Neural progenitor cell (in vitro differentiated cells): ENCODE results near the gene TRIM47. TPM values are rescaled to one million over a fixed set of nuclear protein-coding genes. Genes with fewer than 3 reads are reported as not detected.
A peak's percentile ranks its signal among the peaks of the same experiment; 100 is the strongest.

ENCODE experiments used
- DNase-seq: peaks from one replicate; pipeline ENCODE4 v3.0.0-alpha.2; 2016; ENCODE audit warnings: low spot score
- H2AFZ ChIP-seq: fragments of 200-600 bp; sonication (generic); replicated peaks from 2 replicates; pipeline ENCODE4 v1.6.1; 2016; ENCODE audit warnings: antibody characterized with exemption
- H3F3A ChIP-seq: fragments of 200-600 bp; sonication (generic); 2 replicates; pipeline ENCODE4 v1.6.1; 2016; ENCODE audit warnings: antibody characterized with exemption, low read depth
- H3K27ac ChIP-seq: fragments of 200-600 bp; sonication (generic); 2 replicates; pipeline ENCODE4 v1.5.1; 2016; ENCODE audit warnings: mild to moderate bottlenecking
- H3K27me3 ChIP-seq: fragments of 200-600 bp; sonication (generic); 2 replicates; pipeline ENCODE4 v1.6.1; 2016; ENCODE audit warnings: mild to moderate bottlenecking, moderate library complexity
- H3K36me3 ChIP-seq: fragments of 200-600 bp; sonication (generic); 2 replicates; pipeline ENCODE4 v1.5.1; 2016
- H3K4me1 ChIP-seq: fragments of 200-600 bp; sonication (generic); 2 replicates; pipeline ENCODE4 v1.6.1; 2016; ENCODE audit warnings: mixed run types
- H3K4me2 ChIP-seq: fragments of 200-600 bp; sonication (generic); 2 replicates; pipeline ENCODE4 v1.6.1; 2016
- H3K4me3 ChIP-seq: fragments of 200-600 bp; sonication (generic); 2 replicates; pipeline ENCODE4 v1.5.1; 2016
- H3K79me2 ChIP-seq: fragments of 200-600 bp; sonication (generic); 2 replicates; pipeline ENCODE4 v1.6.1; 2016; ENCODE audit warnings: low read depth
- H3K9ac ChIP-seq: fragments of 200-600 bp; sonication (generic); 2 replicates; pipeline ENCODE4 v1.6.1; 2016
- H3K9me3 ChIP-seq: fragments of 200-600 bp; sonication (generic); 2 replicates; pipeline ENCODE4 v1.5.1; 2016; ENCODE audit warnings: low read depth
- H4K20me1 ChIP-seq: fragments of 200-600 bp; sonication (generic); 2 replicates; pipeline ENCODE4 v1.6.1; 2016; ENCODE audit warnings: low read depth
- H3K27ac Mint-ChIP-seq: 3 replicates; pipeline ENCODE4 v1.8.0; 2021; ENCODE audit warnings: mixed read lengths
- H3K27me3 Mint-ChIP-seq: 2 replicates; pipeline ENCODE4 v1.8.0; 2022; ENCODE audit warnings: low read depth, mild to moderate bottlenecking, inconsistent platforms, moderate library complexity, mixed read lengths; ENCODE audit not compliant: insufficient read depth
- H3K36me3 Mint-ChIP-seq: 3 replicates; pipeline ENCODE4 v1.8.0; 2021; ENCODE audit warnings: mixed read lengths
- H3K4me1 Mint-ChIP-seq: 3 replicates; pipeline ENCODE4 v1.8.0; 2021; ENCODE audit warnings: mixed read lengths
- H3K4me3 Mint-ChIP-seq: 3 replicates; pipeline ENCODE4 v1.8.0; 2021; ENCODE audit warnings: mild to moderate bottlenecking, moderate library complexity, mixed read lengths
- H3K9me3 Mint-ChIP-seq: 3 replicates; pipeline ENCODE4 v1.8.0; 2020; ENCODE audit warnings: mixed read lengths
- EZH2 ChIP-seq: fragments of 200-600 bp; sonication (generic); IDR thresholded peaks from 2 replicates; pipeline ENCODE4 v1.6.1; 2017; ENCODE audit warnings: antibody characterized with exemption, mild to moderate bottlenecking, moderate library complexity
- EZH2phosphoT487 ChIP-seq: fragments of 200-600 bp; sonication (generic); IDR thresholded peaks from 2 replicates; pipeline ENCODE4 v1.6.1; 2017; ENCODE audit warnings: antibody characterized with exemption
- total RNA-seq: library from RNA; depleted of rRNA; stranded (reverse); fragments of >200 nt; gene quantifications from 2 replicates; pipeline ENCODE4 v1.2.3, GENCODE V29; 2015; ENCODE audit warnings: low replicate concordance
- TF ChIP-seq, protein P1 (sequence below): fragments of 200-600 bp; sonication (generic); IDR thresholded peaks from 2 replicates; pipeline ENCODE4 v1.5.1; 2017; ENCODE audit warnings: antibody characterized with exemption, mild to moderate bottlenecking

The TRIM47 gene
- total RNA-seq, 1 donor from 2014 or later = 1.3 TPM

DNA sequence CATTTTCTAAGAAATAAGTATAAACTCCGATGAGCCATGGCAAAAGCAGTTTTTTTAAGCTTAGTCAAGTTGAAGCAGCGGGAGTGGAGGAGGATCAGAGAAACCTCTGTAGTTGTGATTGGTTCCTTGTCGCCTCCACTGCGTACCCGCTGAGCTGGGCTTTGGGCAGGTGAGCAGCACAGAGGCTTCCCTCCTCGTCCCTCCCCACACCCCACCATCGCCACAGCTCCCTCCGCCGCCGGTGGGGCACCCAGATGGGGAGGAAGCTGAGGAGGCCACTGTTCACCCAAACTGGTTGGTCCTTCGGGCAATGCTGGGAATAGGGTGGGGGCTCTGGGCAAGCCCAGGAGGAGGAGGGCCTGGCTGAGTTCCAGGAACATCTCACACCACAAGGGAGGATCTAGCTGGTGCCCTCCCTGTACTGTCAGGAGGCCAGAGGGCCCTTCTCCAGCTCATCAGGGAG, 31.5 kb upstream of the TRIM47 start:
- Mint-ChIP-seq H3K27ac (no peak overlapping the region), H3K9me3 (no peaks in the 10 kb centered on the region), H3K4me3 (no peak overlapping the region), H3K36me3 (peaks cover 2% of the 10 kb centered on the region), H3K4me1 (no peaks in the 10 kb centered on the region), H3K27me3 (peaks cover 4% of the 10 kb centered on the region)
- Histone ChIP-seq H3F3A (peaks cover 21% of the 10 kb centered on the region), H4K20me1 (no peaks in the 10 kb centered on the region), H3K4me3 (no peak overlapping the region), H2AFZ (no peak overlapping the region), H3K4me2 (no peak overlapping the region), H3K27ac (no peak overlapping the region), H3K36me3 (no peaks in the 10 kb centered on the region), H3K79me2 (no peaks in the 10 kb centered on the region), H3K9ac (no peak overlapping the region), H3K9me3 (no peaks in the 10 kb centered on the region), H3K27me3 (no peaks in the 10 kb centered on the region), H3K4me1 (no peaks in the 10 kb centered on the region)
- no peak for TF ChIP-seq EZH2phosphoT487
- no peak for DNase-seq

- Histone ChIP-seq H4K20me1 (no peaks in the 10 kb centered on the region), H3K79me2 (peaks cover 3% of the 10 kb centered on the region), H3K36me3 (no peaks in the 10 kb centered on the region), H3K9me3 (no peaks in the 10 kb centered on the region), H2AFZ (no peak overlapping the region), H3K4me2 (no peak overlapping the region), H3K4me1 (no peaks in the 10 kb centered on the region), H3K27ac (no peak overlapping the region), H3F3A (peaks cover 26% of the 10 kb centered on the region), H3K4me3 (no peak overlapping the region), H3K9ac (no peak overlapping the region), H3K27me3 (no peaks in the 10 kb centered on the region)
- Mint-ChIP-seq H3K27me3 (peaks cover 4% of the 10 kb centered on the region), H3K9me3 (no peaks in the 10 kb centered on the region), H3K27ac (no peak overlapping the region), H3K36me3 (peaks cover 2% of the 10 kb centered on the region), H3K4me1 (no peaks in the 10 kb centered on the region), H3K4me3 (peak overlapping the region; percentile 74)
- no peak for TF ChIP-seq EZH2
- TF ChIP-seq EZH2phosphoT487 = no peak
- TF ChIP-seq, protein P1, sequence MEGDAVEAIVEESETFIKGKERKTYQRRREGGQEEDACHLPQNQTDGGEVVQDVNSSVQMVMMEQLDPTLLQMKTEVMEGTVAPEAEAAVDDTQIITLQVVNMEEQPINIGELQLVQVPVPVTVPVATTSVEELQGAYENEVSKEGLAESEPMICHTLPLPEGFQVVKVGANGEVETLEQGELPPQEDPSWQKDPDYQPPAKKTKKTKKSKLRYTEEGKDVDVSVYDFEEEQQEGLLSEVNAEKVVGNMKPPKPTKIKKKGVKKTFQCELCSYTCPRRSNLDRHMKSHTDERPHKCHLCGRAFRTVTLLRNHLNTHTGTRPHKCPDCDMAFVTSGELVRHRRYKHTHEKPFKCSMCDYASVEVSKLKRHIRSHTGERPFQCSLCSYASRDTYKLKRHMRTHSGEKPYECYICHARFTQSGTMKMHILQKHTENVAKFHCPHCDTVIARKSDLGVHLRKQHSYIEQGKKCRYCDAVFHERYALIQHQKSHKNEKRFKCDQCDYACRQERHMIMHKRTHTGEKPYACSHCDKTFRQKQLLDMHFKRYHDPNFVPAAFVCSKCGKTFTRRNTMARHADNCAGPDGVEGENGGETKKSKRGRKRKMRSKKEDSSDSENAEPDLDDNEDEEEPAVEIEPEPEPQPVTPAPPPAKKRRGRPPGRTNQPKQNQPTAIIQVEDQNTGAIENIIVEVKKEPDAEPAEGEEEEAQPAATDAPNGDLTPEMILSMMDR = no peak
- no peak for DNase-seq
Observed at GRCh38 chr17:75909051-75909811, 30.9 kb upstream of the TRIM47 start.

- Histone ChIP-seq H2AFZ (no peak overlapping the region), H3K36me3 (no peaks in the 10 kb centered on the region), H4K20me1 (no peaks in the 10 kb centered on the region), H3K9ac (no peak overlapping the region), H3K4me2 (no peak overlapping the region), H3K27ac (no peak overlapping the region), H3K79me2 (peaks cover 13% of the 10 kb centered on the region), H3F3A (peaks cover 30% of the 10 kb centered on the region), H3K9me3 (no peaks in the 10 kb centered on the region), H3K4me3 (no peak overlapping the region), H3K27me3 (no peaks in the 10 kb centered on the region), H3K4me1 (peaks cover 8% of the 10 kb centered on the region)
- TF ChIP-seq, protein P1 = no peak
- TF ChIP-seq EZH2 (no peak), EZH2phosphoT487 (no peak)
- no peak overlapping the region for H3K27ac Mint-ChIP-seq
- peaks cover 3% of the 10 kb centered on the region for H3K27me3 Mint-ChIP-seq
- DNase-seq = no peak
- peaks cover 2% of the 10 kb centered on the region for H3K36me3 Mint-ChIP-seq
- H3K4me1 Mint-ChIP-seq = peaks cover 3% of the 10 kb centered on the region
- peak overlapping the region; percentile 62 for H3K4me3 Mint-ChIP-seq
- H3K9me3 Mint-ChIP-seq = no peaks in the 10 kb centered on the region
Observed at GRCh38 chr17:75908201-75908600, 29.8 kb upstream of the TRIM47 start.
